Tibial nerve (tissue), 4 donors: Measurements from ENCODE around the gene YIPF5. TPM values are rescaled to one million over a fixed set of nuclear protein-coding genes. Genes with fewer than 3 reads are reported as not detected.

Experiments
- DNase-seq, 2 donors: peaks; one replicate each; pipeline ENCODE4 v3.0.0-alpha.2; 2019; ENCODE audit warnings: low spot score in 2 of 2
- H3K27ac ChIP-seq, 4 donors: fragments of 200-600 bp; sonication (generic) in 3 of 4; one replicate each; pipeline ENCODE4 v1.5.1; 2017 to 2019; ENCODE audit warnings: mild to moderate bottlenecking in 1 of 4
- H3K27me3 ChIP-seq, 2 donors: fragments of 200-600 bp; sonication (generic) in 1 of 2; one replicate each; pipeline versions ENCODE4 v1.5.1 to v1.6.0; 2017 to 2019
- H3K36me3 ChIP-seq, 3 donors: fragments of 200-600 bp; sonication (generic); one replicate each; pipeline ENCODE4 v1.5.1; 2018 to 2019
- H3K4me1 ChIP-seq, 4 donors: fragments of 200-600 bp; sonication (generic) in 3 of 4; one replicate each; pipeline ENCODE4 v1.5.1; 2017 to 2019
- H3K4me3 ChIP-seq, 4 donors: fragments of 200-600 bp; sonication (generic) in 3 of 4; one replicate each; pipeline ENCODE4 v1.5.1; 2017 to 2019; ENCODE audit warnings: mild to moderate bottlenecking in 1 of 4, moderate library complexity in 1 of 4
- H3K9me3 ChIP-seq, 4 donors: fragments of 200-600 bp; sonication (generic) in 3 of 4; one replicate each; pipeline ENCODE4 v1.5.1; 2017 to 2019
- CTCF ChIP-seq, 5 experiments: fragments of 200-600 bp in 3 of 5; fragments of 450-650 bp in 2 of 5; sonication (generic) in 3 of 5; IDR thresholded peaks; one replicate each; pipeline ENCODE4 v1.5.1; 2016 to 2019; ENCODE audit warnings: antibody characterized with exemption in 5 of 5, mild to moderate bottlenecking in 3 of 5, moderate library complexity in 2 of 5
- EP300 ChIP-seq, 2 donors: sonication (generic); formaldehyde crosslinking; IDR thresholded peaks; one replicate each; pipeline ENCODE4 v1.6.1; 2017; ENCODE audit warnings: antibody characterized with exemption in 2 of 2, mild to moderate bottlenecking in 1 of 2
- POLR2A ChIP-seq, 2 donors: fragments of 450-650 bp; IDR thresholded peaks; one replicate each; pipeline ENCODE4 v1.6.1; 2017; ENCODE audit warnings: antibody characterized with exemption in 2 of 2, mild to moderate bottlenecking in 2 of 2, moderate library complexity in 2 of 2
- WGBS, 2 donors: methylation state at CpG; one replicate each; pipeline ENCODE4 v1.1.5; 2018; 5-methylcytosine and 5-hydroxymethylcytosine counted together
- total RNA-seq, 4 donors: library from RNA; depleted of rRNA; stranded (reverse); fragments of >200 nt; gene quantifications; one replicate each; pipeline ENCODE4 v1.1.0, GENCODE V29; 2016

YIPF5 gene
- total RNA-seq, 4 donors from 2014 or later, result 19.5 to 35.6 (median 31.6) TPM

- TF ChIP-seq POLR2A (IDR thresholded peaks at IDR 0.05) (no peak), CTCF (IDR thresholded peaks at IDR 0.05) (no peak), EP300 (IDR thresholded peaks at IDR 0.05) (no peak)
Measured at GRCh38 chr5:144179226-144179625, 8.8 kb upstream of the YIPF5 start.

GRCh38 chr5:144177548-144177947, 7.1 kb upstream of the YIPF5 start:
- no peak overlapping the region for H3K4me3 ChIP-seq
- H3K27me3 ChIP-seq, result no peaks in the 10 kb centered on the region
- no peaks in the 10 kb centered on the region for H3K36me3 ChIP-seq
- DNase-seq, result no peak
- H3K4me1 ChIP-seq, result no peaks in the 10 kb centered on the region
- no peak overlapping the region for H3K27ac ChIP-seq
- H3K9me3 ChIP-seq, result no peaks in the 10 kb centered on the region
- WGBS, 2 donors, result 58 to 61% methylated on average over 3 of the region's 3 CpGs
- TF ChIP-seq EP300 (IDR thresholded peaks at IDR 0.05), result no peak
- no peak for TF ChIP-seq CTCF (IDR thresholded peaks at IDR 0.05)
- no peak for TF ChIP-seq POLR2A (IDR thresholded peaks at IDR 0.05)

More at GRCh38 chr5:144179226-144179625, 8.8 kb upstream of the YIPF5 start:
- WGBS, 2 donors, result 96 to 100% methylated on average over 1 of the region's 1 CpG
- Histone ChIP-seq H3K27ac (no peak overlapping the region), H3K36me3 (no peaks in the 10 kb centered on the region), H3K4me1 (no peaks in the 10 kb centered on the region), H3K4me3 (no peak overlapping the region), H3K27me3 (no peaks in the 10 kb centered on the region), H3K9me3 (no peaks in the 10 kb centered on the region)
- no peak for DNase-seq

- Histone ChIP-seq H3K9me3 (no peaks in the 10 kb centered on the region), H3K27me3 (no peaks in the 10 kb centered on the region), H3K4me3 (no peak overlapping the region), H3K36me3 (no peaks in the 10 kb centered on the region), H3K4me1 (peaks cover 0 to 17% (median 10%) of the 10 kb centered on the region in 4 donors), H3K27ac (no peak overlapping the region)
- no peak for DNase-seq
- 42 to 49% methylated on average over 3 of the region's 3 CpGs for WGBS, 2 donors
- TF ChIP-seq EP300 (IDR thresholded peaks at IDR 0.05), result no peak
- TF ChIP-seq POLR2A (IDR thresholded peaks at IDR 0.05), result no peak
- no peak for TF ChIP-seq CTCF (IDR thresholded peaks at IDR 0.05)
Measured at GRCh38 chr5:144173766-144174165, 3.3 kb upstream of the YIPF5 start.

GRCh38 chr5:144169904-144170275, 569 bp downstream of the YIPF5 start:
- TF ChIP-seq EP300 (IDR thresholded peaks at IDR 0.05) (no peak), POLR2A (IDR thresholded peaks at IDR 0.05) (no peak), CTCF (IDR thresholded peaks at IDR 0.05) (no peak)
- peaks cover 0 to 45% (median 17%) of the 10 kb centered on the region in 4 donors for H3K4me1 ChIP-seq
- H3K27me3 ChIP-seq, result no peaks in the 10 kb centered on the region
- peak overlapping the region; percentile 63 to 91 (median 79) for H3K4me3 ChIP-seq
- WGBS, 2 donors, result 2 to 3% methylated on average over 12 of the region's 12 CpGs
- H3K9me3 ChIP-seq, result no peaks in the 10 kb centered on the region
- peak overlapping the region; percentile 4 to 90 (median 77) for H3K27ac ChIP-seq
- no peak for DNase-seq
- H3K36me3 ChIP-seq, result peaks cover 0 to 15% (median 0%) of the 10 kb centered on the region in 3 donors

- Histone ChIP-seq H3K27ac (no peak overlapping the region), H3K36me3 (peaks cover 0 to 33% (median 0%) of the 10 kb centered on the region in 3 donors), H3K4me1 (peaks cover 0 to 45% (median 17%) of the 10 kb centered on the region in 4 donors), H3K9me3 (no peaks in the 10 kb centered on the region), H3K4me3 (no peak overlapping the region), H3K27me3 (no peaks in the 10 kb centered on the region)
- WGBS, 2 donors, result 71 to 81% methylated on average over 3 of the region's 3 CpGs
- no peak for TF ChIP-seq CTCF (IDR thresholded peaks at IDR 0.05)
- no peak for TF ChIP-seq EP300 (IDR thresholded peaks at IDR 0.05)
- TF ChIP-seq POLR2A (IDR thresholded peaks at IDR 0.05), result no peak
- no peak for DNase-seq
Measured at GRCh38 chr5:144167998-144168397, 2.5 kb downstream of the YIPF5 start.
